Hippocampal formation (tissue), 2 donors: ENCODE results near the gene RBBP8NL.
A peak's percentile ranks its signal among the peaks of the same experiment; 100 is the strongest.
"Not testable (repeated sequence)": the region's sequence is repeated elsewhere in the genome, so short reads cannot be mapped to it uniquely, and the experiment has no call there.

Experiments used
- DNase-seq, 2 donors: peaks; one replicate each; lab custom pipeline; 2025; lab: John Stamatoyannopoulos, UW

RBBP8NL gene

GRCh38 chr20:62445553-62446340 lies 18.4 kb upstream of the RBBP8NL start:
- no peak for DNase-seq

GRCh38 chr20:62444286-62444685 lies 16.9 kb upstream of the RBBP8NL start:
- DNase-seq: no peak

- DNase-seq: no peak
These were observed 14.7 kb upstream of the RBBP8NL start for GRCh38 chr20:62441987-62442539.

GRCh38 chr20:62439218-62439617 lies 11.9 kb upstream of the RBBP8NL start:
- DNase-seq: no peak

DNA sequence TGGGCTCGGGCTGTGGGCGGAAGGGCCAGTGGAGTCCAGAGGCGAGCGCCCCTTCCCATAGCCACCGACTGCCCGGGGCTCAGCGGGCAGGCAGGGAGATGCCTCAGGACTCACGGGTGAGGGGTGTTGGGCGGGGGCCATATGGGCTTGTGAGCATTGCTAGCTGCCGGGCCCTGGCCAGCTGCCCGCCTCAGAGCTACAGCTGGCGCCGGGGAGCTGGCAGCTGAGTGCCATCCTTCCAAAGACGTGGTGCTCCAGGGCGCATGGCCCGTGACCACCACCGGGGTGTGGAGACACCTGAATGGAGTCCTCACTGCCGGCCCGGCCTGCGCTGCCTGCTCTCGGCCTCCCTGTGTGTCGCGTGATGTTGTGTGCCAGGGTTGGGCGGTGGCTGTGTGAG lies 10.6 kb upstream of the RBBP8NL start:
- no peak for DNase-seq

DNA sequence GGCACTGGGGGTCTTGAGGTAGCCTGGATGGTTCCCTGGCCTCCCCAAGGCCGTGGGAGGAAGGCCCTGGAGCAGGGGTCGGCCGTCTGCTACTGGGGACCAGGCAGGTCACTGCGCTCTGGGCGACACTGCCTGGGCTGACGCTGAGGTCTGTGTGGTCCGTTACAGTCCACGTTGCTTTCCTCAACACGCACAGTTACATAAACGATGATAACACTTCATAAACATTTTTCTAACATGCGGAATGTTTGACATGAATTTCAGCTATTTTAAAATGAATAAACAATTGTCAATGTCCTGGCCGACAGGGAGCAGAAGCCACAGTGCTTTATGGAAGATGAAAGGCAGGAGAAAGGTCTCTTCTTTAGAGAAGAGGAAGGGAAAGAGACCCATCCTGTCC lies 10.2 kb upstream of the RBBP8NL start:
- DNase-seq: no peak

DNA sequence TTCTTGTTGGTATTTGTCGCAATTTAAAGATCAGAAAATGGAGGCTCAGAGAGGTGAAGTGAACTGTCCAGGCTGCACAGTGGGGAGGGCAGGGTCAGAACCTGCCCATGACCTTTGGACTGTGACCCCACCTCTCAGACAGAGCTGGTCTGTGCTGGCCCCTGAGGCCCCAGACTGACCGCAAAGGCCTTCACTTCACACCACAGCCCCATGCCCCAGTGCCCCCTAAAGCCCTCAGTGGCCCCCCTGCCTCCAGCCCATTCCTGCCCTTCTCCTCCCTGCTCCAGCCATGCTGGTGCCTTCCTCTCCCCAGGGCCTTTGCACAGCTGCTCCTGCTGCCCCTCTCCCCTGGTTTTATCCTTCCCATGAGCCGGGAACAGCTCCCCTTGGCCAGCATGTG lies 9.4 kb upstream of the RBBP8NL start:
- DNase-seq: no peak

DNA sequence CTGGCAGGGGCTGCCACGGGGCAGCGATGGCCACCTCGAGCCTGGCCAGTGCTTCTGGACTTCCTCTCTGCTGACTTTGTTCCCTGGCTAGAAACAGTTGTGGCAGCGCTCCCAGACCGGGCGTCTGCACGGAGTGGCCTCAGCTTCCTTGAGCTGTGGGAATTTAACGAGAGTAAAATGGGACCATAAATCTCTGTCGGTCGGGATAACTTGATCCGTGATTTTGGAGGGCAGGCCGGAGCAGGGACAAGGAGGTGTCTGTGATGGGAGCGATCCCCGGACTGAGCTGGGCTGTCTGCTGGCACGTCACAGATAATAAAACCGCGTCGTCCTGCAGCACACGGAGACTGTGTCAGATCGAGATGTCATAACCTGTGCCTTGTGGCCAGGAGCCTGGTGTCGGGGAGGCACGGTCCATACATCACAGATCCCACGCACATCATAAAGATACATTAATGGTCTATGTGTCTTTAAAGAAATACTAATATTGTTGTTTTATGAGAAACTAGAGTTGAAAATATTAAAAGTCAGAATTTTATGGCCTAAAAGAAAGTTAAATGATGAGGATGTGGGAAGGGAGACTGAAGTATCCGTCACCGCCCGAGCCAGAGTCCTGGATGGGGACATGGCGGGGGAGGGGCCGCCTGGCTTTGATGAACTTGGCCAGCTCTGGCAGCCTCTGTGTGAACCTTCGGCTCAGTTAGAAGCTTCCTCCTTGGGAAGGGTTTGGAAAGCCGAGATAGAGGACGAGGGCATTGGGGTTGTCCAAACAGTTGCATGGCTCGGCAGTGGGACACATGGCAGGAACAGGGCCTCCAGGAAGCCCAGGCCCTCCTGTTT lies 6.5 kb upstream of the RBBP8NL start:
- DNase-seq: peak in 1 of 2 donors; percentile 17

GRCh38 chr20:62430866-62431447 lies 3.6 kb upstream of the RBBP8NL start:
- DNase-seq: no peak

DNA sequence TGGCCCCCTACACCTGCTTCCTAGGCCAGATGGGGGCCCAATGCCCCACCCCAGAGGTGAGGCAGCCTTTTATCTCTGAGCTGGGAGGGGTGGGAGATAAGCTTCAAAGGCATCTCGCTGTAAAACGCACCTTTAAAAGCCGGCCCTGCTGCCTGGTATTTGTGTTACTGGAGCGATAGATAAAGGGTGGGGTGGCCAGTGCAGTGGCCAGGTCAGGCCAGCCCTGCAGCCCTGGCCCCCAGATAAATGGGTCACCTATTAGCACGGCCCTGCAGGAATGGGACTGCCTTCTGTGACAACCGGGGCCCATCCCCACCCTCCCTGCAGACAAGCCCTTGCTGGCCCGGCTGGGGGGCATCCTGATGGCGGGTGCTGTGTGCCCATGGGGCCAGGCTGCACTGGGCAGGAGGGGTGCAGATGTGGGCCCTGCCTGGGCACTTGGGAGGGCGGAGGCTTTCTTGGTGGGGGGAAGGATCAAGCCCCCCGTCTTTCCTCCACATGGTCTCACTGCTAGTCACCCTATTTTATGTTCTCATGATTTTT lies 3.0 kb upstream of the RBBP8NL start:
- no peak for DNase-seq

DNA sequence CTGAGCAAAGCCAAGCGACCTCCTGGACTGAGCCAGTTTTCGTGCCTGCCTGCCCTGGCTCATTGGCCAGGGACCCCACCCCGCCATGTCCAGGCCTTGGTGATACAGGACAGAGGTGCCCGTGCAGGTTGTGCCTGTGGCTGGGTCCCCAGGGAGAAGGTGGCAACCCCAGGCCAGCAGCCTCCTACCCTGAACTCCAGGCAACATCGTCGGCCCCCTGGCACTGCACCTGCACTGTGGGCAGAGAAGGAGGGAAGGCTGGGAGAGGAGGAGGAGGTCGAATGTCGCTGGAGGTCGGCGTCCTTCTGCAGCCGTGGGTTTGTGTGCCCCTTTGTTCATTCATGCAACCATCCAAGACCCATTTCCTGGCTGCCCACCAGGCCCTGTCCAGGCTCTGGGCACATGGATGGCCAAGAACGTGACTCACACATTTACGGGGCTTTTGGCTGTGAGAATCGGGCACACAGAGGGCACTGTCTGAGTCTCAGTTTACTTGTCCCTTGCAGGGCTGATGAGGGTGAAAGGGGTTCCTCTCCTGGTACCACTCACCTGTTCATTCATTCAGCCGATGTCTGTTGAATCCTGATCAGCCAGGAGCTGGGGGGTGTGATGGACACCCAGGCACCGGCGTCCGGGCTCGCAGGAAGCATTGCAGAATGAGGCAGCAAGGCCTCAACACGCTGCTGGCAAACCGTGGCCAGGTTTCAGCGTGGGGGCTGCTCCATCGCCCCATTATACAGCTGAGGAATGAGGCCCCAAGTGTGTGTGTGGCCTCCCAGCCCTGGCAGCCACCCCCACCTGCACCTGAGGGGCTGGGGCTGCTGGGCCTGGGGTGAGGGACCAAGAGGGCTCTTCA lies 2.3 kb upstream of the RBBP8NL start:
- DNase-seq: no peak

- DNase-seq: no peak
These were observed 1.3 kb upstream of the RBBP8NL start for GRCh38 chr20:62428396-62429295.

- no peak for DNase-seq
These were observed 648 bp upstream of the RBBP8NL start for GRCh38 chr20:62428002-62428372.

GRCh38 chr20:62426699-62427131 lies 624 bp downstream of the RBBP8NL start:
- DNase-seq: no peak

- DNase-seq: not testable (repeated sequence)
These were observed 1.3 kb downstream of the RBBP8NL start for GRCh38 chr20:62426059-62426348.

DNA sequence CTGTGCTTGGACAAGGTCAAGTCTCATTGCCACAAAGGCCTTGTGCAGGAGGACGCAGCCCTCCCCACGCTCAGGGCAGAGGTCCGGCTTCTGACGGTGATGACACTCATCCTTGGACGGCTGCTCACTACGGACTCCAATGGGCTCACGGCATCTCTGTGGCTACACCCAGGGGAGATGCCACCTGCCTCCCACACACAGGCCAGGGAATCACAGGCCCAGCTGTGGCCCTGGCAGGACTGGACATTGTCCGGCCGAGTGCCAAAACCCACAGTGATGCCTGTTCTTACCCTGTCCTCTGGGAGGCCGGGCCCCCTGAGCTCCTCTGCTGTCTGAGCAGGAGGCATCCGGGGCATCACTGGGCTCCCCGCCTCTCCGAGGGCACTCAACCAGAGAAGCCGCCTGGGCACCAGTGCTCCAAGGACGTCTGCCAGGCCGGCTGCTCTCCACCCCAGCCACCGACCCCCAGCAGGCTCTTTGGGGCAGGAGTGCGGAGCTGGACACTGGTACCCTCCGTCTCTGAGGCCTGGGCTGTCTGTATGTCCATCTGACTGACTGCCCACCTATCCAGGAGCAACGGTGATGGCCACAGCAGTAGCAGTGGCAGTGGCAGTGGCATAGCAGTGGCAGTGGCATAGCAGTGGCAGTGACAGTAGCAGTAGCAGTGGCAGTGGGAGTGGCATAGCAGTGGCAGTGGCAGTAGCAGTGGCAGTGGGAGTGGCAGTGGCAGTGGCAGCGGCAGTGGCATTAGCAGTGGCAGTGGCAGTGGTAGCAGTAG lies 1.9 kb downstream of the RBBP8NL start:
- no peak for DNase-seq

GRCh38 chr20:62424249-62425107 lies 2.9 kb downstream of the RBBP8NL start:
- DNase-seq: no peak

GRCh38 chr20:62423326-62423706 lies 4.0 kb downstream of the RBBP8NL start:
- no peak for DNase-seq
